ENCODE measurements around the gene SLC13A5. TPM values are rescaled to one million over a fixed set of nuclear protein-coding genes. Genes with fewer than 3 reads are reported as not detected.
"Not testable (repeated sequence)": the region's sequence is repeated elsewhere in the genome, so short reads cannot be mapped to it uniquely, and the experiment has no call there.

The SLC13A5 gene
- total RNA-seq, 2 experiments from 2014 or later, result not detected

DNA sequence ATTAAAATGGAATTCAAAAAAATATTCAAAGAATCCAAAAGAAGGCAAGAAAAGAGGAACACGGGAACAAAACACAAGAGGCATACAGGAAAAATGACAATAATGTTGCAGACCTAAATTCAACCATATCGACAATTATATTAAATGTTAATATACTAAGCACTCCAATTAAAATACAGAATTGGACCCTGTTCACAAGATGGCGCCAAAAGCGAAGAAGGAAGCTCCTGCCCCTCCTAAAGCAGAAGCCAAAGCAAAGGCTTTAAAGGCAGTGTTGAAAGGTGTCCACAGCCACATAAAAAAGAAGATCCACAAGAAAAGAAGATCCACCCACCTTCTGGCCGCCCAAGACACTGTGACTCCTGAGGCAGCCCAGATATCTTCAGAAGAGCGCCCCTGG lies 36.4 kb upstream of the SLC13A5 start:
- Histone ChIP-seq H3K27ac (ENCODE audit: low read depth in 1 of 2, low read length in 2 of 2) (no peak overlapping the region), H3K4me3 (ENCODE audit: low read length) (no peak overlapping the region), H3K9me3 (ENCODE audit: control insufficient read depth in 1 of 2, insufficient read depth in 1 of 2, low read length in 2 of 2) (no peaks in the 10 kb centered on the region), H3K4me1 (ENCODE audit: insufficient read depth, low read length) (peaks cover 23% of the 10 kb centered on the region), H3K27me3 (ENCODE audit: control insufficient read depth in 1 of 2, insufficient read depth in 2 of 2, low read length in 2 of 2) (no peaks in the 10 kb centered on the region), H3K36me3 (ENCODE audit: insufficient read depth, low read length) (no peaks in the 10 kb centered on the region)
- ChIA-PET POLR2A (no interaction called here), CTCF (no interaction called here)
- peaks cover under 1% of the 10 kb centered on the region for H3K27me3 Mint-ChIP-seq
- intact Hi-C loops (cut with DNase I, micrococcal nuclease), result no loop called here
- TF ChIP-seq, protein P1, sequence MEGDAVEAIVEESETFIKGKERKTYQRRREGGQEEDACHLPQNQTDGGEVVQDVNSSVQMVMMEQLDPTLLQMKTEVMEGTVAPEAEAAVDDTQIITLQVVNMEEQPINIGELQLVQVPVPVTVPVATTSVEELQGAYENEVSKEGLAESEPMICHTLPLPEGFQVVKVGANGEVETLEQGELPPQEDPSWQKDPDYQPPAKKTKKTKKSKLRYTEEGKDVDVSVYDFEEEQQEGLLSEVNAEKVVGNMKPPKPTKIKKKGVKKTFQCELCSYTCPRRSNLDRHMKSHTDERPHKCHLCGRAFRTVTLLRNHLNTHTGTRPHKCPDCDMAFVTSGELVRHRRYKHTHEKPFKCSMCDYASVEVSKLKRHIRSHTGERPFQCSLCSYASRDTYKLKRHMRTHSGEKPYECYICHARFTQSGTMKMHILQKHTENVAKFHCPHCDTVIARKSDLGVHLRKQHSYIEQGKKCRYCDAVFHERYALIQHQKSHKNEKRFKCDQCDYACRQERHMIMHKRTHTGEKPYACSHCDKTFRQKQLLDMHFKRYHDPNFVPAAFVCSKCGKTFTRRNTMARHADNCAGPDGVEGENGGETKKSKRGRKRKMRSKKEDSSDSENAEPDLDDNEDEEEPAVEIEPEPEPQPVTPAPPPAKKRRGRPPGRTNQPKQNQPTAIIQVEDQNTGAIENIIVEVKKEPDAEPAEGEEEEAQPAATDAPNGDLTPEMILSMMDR (IDR thresholded peaks at IDR 0.05), result no peak
- no peak overlapping the region for H3K27ac Mint-ChIP-seq
- peaks cover 24% of the 10 kb centered on the region for H3K4me1 Mint-ChIP-seq (ENCODE audit: low read depth)
- no peaks in the 10 kb centered on the region for H3K9me3 Mint-ChIP-seq
- no peaks in the 10 kb centered on the region for H3K36me3 Mint-ChIP-seq (ENCODE audit: low read depth)
- ATAC-seq (ENCODE audit: poor library complexity) (no peak), DNase-seq (peak in 2 of 14 experiments; percentile 7 to 12)
- H3K4me3 Mint-ChIP-seq, result no peak overlapping the region

DNA sequence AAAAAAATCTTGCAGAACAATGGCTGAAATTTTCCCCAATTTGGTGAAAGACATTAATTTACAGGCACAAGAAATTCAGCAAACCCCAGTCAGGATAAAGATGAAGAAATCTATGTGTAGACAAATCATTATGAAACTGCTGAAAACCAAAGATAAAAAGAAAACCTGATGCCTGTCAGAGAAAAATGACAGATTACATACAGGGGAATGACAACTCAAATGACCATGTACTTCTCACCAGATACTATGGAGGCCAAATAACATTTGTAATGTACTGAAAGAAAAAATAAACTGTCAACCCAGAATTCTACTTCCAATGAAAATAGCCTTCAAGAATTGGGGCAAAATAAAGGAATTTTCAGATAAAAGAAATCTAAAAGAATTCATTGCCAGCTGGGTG lies 35.4 kb upstream of the SLC13A5 start:
- Mint-ChIP-seq H3K36me3 (ENCODE audit: low read depth) (no peaks in the 10 kb centered on the region), H3K9me3 (no peaks in the 10 kb centered on the region), H3K4me1 (ENCODE audit: low read depth) (peaks cover 18% of the 10 kb centered on the region), H3K4me3 (no peak overlapping the region), H3K27me3 (peaks cover 7% of the 10 kb centered on the region), H3K27ac (no peak overlapping the region)
- DNase-seq (no peak), ATAC-seq (ENCODE audit: poor library complexity) (no peak)
- TF ChIP-seq, protein P1 (IDR thresholded peaks at IDR 0.05), result no peak
- H3K36me3 ChIP-seq (ENCODE audit: insufficient read depth, low read length), result no peaks in the 10 kb centered on the region
- intact Hi-C loops (cut with DNase I, micrococcal nuclease), result no loop called here
- no peaks in the 10 kb centered on the region for H3K27me3 ChIP-seq (ENCODE audit: control insufficient read depth in 1 of 2, insufficient read depth in 2 of 2, low read length in 2 of 2)
- H3K4me1 ChIP-seq (ENCODE audit: insufficient read depth, low read length), result peaks cover 14% of the 10 kb centered on the region
- H3K4me3 ChIP-seq (ENCODE audit: low read length), result no peak overlapping the region
- H3K27ac ChIP-seq (ENCODE audit: low read depth in 1 of 2, low read length in 2 of 2), result no peak overlapping the region
- no peaks in the 10 kb centered on the region for H3K9me3 ChIP-seq (ENCODE audit: control insufficient read depth in 1 of 2, insufficient read depth in 1 of 2, low read length in 2 of 2)
- ChIA-PET POLR2A (no interaction called here), CTCF (no interaction called here)

DNA sequence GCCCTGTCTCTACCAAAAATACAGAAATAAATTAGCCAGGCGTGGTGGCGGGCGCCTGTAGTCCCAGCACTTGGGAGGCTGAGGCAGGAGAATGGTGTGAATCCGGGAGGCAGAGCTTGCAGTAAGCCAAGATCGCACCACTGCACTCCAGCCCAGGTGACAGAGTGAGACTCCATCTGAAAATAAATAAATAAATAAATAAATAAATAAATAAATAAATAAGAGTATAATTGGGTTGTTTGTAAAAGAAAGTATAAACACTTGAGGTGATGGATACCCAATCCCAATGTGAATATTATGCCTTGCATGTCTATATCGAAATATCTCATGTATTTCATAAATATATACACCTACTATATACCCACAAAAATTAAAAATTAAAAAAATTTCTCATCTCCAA lies 33.5 kb upstream of the SLC13A5 start:
- H3K27me3 ChIP-seq (ENCODE audit: control insufficient read depth in 1 of 2, insufficient read depth in 2 of 2, low read length in 2 of 2); intact Hi-C loops (cut with DNase I, micrococcal nuclease); CTCF ChIA-PET; H3K4me3 Mint-ChIP-seq; H3K4me1 Mint-ChIP-seq (ENCODE audit: low read depth); H3K4me3 ChIP-seq (ENCODE audit: low read length); H3K4me1 ChIP-seq (ENCODE audit: insufficient read depth, low read length); H3K27ac ChIP-seq (ENCODE audit: low read depth in 1 of 2, low read length in 2 of 2); H3K36me3 Mint-ChIP-seq (ENCODE audit: low read depth); POLR2A ChIA-PET; ATAC-seq (ENCODE audit: poor library complexity); H3K36me3 ChIP-seq (ENCODE audit: insufficient read depth, low read length); H3K27ac Mint-ChIP-seq; H3K9me3 Mint-ChIP-seq; DNase-seq; H3K9me3 ChIP-seq (ENCODE audit: control insufficient read depth in 1 of 2, insufficient read depth in 1 of 2, low read length in 2 of 2): not testable (repeated sequence)
- peaks cover 18% of the 10 kb centered on the region for H3K27me3 Mint-ChIP-seq

DNA sequence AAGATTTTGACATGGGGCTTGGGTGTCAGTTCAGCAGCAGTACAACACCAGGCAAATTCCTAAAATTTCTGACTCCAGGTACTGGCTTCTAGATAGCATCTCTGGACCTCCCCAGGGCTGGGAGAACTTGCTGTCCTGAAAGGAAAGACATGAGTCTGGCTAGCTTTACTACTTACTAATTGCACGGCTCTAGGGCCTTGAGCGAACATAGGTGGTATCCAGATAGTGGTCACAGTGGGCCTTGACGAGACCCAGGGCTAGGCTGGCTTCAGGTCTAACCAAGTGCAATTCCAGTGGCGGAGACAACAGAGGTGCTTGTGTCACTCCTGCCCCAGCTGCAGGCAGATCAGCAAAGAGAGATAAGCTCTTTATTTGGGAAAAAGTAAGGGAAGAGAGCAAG lies 16.4 kb upstream of the SLC13A5 start:
- no peaks in the 10 kb centered on the region for H3K9me3 Mint-ChIP-seq
- ChIA-PET POLR2A (no interaction called here), CTCF (no interaction called here)
- Histone ChIP-seq H3K27me3 (ENCODE audit: control insufficient read depth in 1 of 2, insufficient read depth in 2 of 2, low read length in 2 of 2) (peaks cover 0 to 2% of the 10 kb centered on the region in 2 experiments), H3K4me3 (ENCODE audit: low read length) (no peak overlapping the region), H3K27ac (ENCODE audit: low read depth in 1 of 2, low read length in 2 of 2) (no peak overlapping the region), H3K4me1 (ENCODE audit: insufficient read depth, low read length) (no peaks in the 10 kb centered on the region), H3K36me3 (ENCODE audit: insufficient read depth, low read length) (no peaks in the 10 kb centered on the region), H3K9me3 (ENCODE audit: control insufficient read depth in 1 of 2, insufficient read depth in 1 of 2, low read length in 2 of 2) (no peaks in the 10 kb centered on the region)
- no peak overlapping the region for H3K27ac Mint-ChIP-seq
- no peak for DNase-seq
- intact Hi-C loops (cut with DNase I, micrococcal nuclease), result loop anchor here in 1 of 2 experiments (10.0 kb wide), 1 partner anchor 245 kb away; no protein-coding TSS in a partner anchor
- TF ChIP-seq, protein P1 (IDR thresholded peaks at IDR 0.05), result no peak
- no peaks in the 10 kb centered on the region for H3K4me1 Mint-ChIP-seq (ENCODE audit: low read depth)
- peaks cover 23% of the 10 kb centered on the region for H3K27me3 Mint-ChIP-seq
- no peak overlapping the region for H3K4me3 Mint-ChIP-seq
- no peaks in the 10 kb centered on the region for H3K36me3 Mint-ChIP-seq (ENCODE audit: low read depth)
- no peak for ATAC-seq (ENCODE audit: poor library complexity)
